ENCODE data around the gene FXYD7. TPM values are rescaled to one million over a fixed set of nuclear protein-coding genes. Genes with fewer than 3 reads are reported as not detected.

Gene FXYD7
- total and polyA plus RNA-seq, 2 experiments from 2014 or later: not detected

DNA sequence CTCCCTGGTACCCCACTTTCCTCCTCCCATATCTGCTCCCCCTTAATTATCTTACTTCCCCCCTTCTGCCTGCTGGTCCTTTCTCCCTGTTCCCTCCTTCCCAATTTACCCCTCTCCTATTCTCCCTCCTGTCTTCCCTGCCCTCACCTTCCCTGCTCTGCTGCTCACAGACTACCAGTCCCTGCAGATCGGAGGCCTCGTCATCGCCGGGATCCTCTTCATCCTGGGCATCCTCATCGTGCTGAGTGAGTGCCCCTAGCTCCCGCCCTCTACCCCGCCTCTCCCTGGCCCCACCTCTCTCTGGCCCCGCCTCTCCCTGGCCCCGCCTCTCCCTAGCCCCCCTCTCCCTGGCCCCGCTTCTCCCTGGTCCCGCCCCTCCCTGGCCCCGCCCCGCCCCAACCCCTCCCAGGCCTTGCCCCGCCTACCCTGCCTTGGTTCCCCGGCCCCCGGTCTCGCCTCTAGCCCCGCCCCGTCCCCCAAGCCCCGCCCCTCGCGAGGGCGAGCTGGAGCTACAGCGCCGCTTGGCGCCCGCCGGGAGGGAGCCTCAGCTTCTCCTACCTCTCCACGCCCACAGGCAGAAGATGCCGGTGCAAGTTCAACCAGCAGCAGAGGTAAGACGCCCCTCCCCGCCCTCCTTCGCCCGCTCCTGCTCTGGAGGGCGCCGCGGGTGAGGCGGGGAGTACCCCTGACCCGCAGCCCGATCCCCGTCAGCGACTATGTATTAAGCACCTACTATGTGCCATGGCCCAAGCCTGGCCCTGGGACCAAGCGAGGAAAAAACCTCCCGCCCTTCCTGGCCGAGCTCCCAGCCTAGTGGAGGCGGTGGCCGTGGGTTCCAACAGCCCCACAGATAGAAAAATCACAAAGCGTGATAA is 1.9 kb upstream of the FXYD7 start:
- DNase-seq: peak; percentile 92
- H2AFZ ChIP-seq: no peak overlapping the region
- no peak overlapping the region for H3K9ac ChIP-seq
- no peaks in the 10 kb centered on the region for H3K36me3 ChIP-seq (ENCODE audit: low read depth)
- H3F3A ChIP-seq (ENCODE audit: insufficient read depth): no peaks in the 10 kb centered on the region
- H3K4me3 ChIP-seq: no peak overlapping the region
- H3K27ac ChIP-seq: no peak overlapping the region
- in situ Hi-C loops (cut with MboI): no loop called here
- no peaks in the 10 kb centered on the region for H3K9me2 ChIP-seq (ENCODE audit: insufficient read depth)
- no peaks in the 10 kb centered on the region for H3K9me3 ChIP-seq (ENCODE audit: low read depth)
- TF ChIP-seq EZH2 (IDR thresholded peaks at IDR 0.05; ENCODE audit: insufficient read depth, poor library complexity, severe bottlenecking): no peak
- no peak for TF ChIP-seq EZH2phosphoT487 (IDR thresholded peaks at IDR 0.05; ENCODE audit: insufficient read depth, low read depth)
- H3K79me2 ChIP-seq (ENCODE audit: insufficient read depth): no peaks in the 10 kb centered on the region
- H3K4me1 ChIP-seq (ENCODE audit: insufficient read depth): peaks cover 13% of the 10 kb centered on the region; the same call in 1 of the 2 replicates
- no peaks in the 10 kb centered on the region for H4K20me1 ChIP-seq (ENCODE audit: insufficient read depth)
- peaks cover 10% of the 10 kb centered on the region for H3K27me3 ChIP-seq (replicated peaks; ENCODE audit: insufficient read depth)
- WGBS, 2 experiments (ENCODE audit: low coverage in 1 of 2, low lambda C conversion rate in 2 of 2, missing lambda C conversion rate in 2 of 2): 18 to 23% methylated on average over 25 to 48 of the region's 48 CpGs
- H3K4me2 ChIP-seq (ENCODE audit: unreplicated experiment): no peak overlapping the region

DNA sequence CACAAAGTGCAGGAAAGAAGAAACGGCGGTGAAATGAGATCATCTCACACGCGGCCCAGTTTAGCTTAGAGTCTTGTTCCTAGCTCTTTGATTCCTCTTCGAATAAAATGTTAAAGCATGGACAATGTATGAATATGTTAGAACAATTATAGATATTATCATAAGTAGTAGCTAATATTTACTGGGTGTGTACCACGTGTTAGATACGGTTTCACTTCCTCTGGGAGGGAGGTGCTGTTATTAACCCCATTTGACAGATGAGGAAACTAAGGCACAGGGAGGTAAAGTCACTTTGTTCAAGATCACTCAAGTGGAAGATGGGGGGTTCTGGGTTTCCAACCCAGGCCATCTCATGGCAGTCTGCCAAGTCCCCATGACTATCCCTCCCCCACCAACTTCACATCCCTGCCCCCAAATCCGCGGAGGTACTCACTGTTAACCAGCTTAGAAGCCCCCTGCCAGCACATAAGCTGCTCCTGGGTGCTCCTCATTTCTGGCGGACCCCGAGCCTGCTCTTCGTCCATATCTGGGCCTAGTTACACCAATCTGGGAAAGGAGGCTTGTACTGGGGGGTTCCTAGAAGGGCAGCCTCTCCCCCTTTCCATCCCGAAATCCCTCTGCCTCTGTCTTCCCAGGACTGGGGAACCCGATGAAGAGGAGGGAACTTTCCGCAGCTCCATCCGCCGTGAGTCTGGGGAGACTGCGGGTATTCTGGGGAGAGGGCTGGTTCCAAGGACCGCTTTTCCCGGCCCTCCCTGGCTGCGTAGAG is 1.0 kb upstream of the FXYD7 start:
- no peaks in the 10 kb centered on the region for H3K36me3 ChIP-seq (ENCODE audit: low read depth)
- H3K4me2 ChIP-seq (ENCODE audit: unreplicated experiment): no peak overlapping the region
- H3F3A ChIP-seq (ENCODE audit: insufficient read depth): no peaks in the 10 kb centered on the region
- in situ Hi-C loops (cut with MboI): no loop called here
- no peak overlapping the region for H3K4me3 ChIP-seq
- no peak overlapping the region for H3K9ac ChIP-seq
- no peaks in the 10 kb centered on the region for H3K9me3 ChIP-seq (ENCODE audit: low read depth)
- H3K9me2 ChIP-seq (ENCODE audit: insufficient read depth): no peaks in the 10 kb centered on the region
- 79 to 85% methylated on average over 20 to 21 of the region's 21 CpGs for WGBS, 2 experiments (ENCODE audit: low coverage in 1 of 2, low lambda C conversion rate in 2 of 2, missing lambda C conversion rate in 2 of 2)
- H3K4me1 ChIP-seq (ENCODE audit: insufficient read depth): peaks cover 13% of the 10 kb centered on the region; the same call in 1 of the 2 replicates
- TF ChIP-seq EZH2phosphoT487 (IDR thresholded peaks at IDR 0.05; ENCODE audit: insufficient read depth, low read depth) (no peak), EZH2 (IDR thresholded peaks at IDR 0.05; ENCODE audit: insufficient read depth, poor library complexity, severe bottlenecking) (no peak)
- DNase-seq: no peak
- H4K20me1 ChIP-seq (ENCODE audit: insufficient read depth): no peaks in the 10 kb centered on the region
- H3K79me2 ChIP-seq (ENCODE audit: insufficient read depth): no peaks in the 10 kb centered on the region
- H3K27ac ChIP-seq: no peak overlapping the region
- no peak overlapping the region for H2AFZ ChIP-seq
- peaks cover 9% of the 10 kb centered on the region for H3K27me3 ChIP-seq (replicated peaks; ENCODE audit: insufficient read depth)

DNA sequence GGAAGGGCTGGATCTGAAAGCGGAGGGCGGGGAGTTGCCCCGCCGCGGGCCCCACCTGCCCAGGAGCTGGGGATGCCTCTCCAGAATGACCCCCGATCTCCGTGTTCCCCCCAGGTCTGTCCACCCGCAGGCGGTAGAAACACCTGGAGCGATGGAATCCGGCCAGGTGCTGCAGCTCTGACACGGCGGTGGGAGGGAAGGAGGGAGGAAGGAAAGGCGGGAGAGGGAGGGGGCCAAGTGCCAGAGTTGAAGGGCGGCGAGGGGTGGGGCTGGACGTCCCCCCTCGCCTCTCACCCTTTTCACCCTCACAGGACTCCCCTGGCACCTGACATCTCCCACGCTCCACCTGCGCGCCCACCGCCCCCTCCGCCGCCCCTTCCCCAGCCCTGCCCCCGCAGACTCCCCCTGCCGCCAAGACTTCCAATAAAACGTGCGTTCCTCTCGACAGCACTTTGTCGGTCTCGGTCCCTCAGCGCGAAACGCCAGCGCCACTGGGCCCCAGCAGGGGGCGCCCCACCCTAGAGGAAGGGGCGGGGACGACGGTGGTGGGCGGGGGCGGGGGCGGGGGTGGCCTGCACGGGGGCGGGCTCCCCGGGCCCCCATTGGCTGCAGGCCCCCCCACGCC is 337 bp upstream of the FXYD7 start:
- Histone ChIP-seq H4K20me1 (ENCODE audit: insufficient read depth) (no peaks in the 10 kb centered on the region), H3K9ac (no peak overlapping the region), H3K4me3 (no peak overlapping the region), H3K9me2 (ENCODE audit: insufficient read depth) (no peaks in the 10 kb centered on the region), H3K4me2 (ENCODE audit: unreplicated experiment) (no peak overlapping the region), H3K9me3 (ENCODE audit: low read depth) (no peaks in the 10 kb centered on the region), H3K27me3 (replicated peaks; ENCODE audit: insufficient read depth) (0 out of 2 replicates have a peak, but pooled peaks cover 4% of the 10 kb centered on the region), H3K27ac (no peak overlapping the region), H2AFZ (no peak overlapping the region), H3K36me3 (ENCODE audit: low read depth) (no peaks in the 10 kb centered on the region), H3K4me1 (ENCODE audit: insufficient read depth) (peaks cover 13% of the 10 kb centered on the region; the same call in 1 of the 2 replicates), H3K79me2 (ENCODE audit: insufficient read depth) (no peaks in the 10 kb centered on the region), H3F3A (ENCODE audit: insufficient read depth) (no peaks in the 10 kb centered on the region)
- no peak for TF ChIP-seq EZH2 (IDR thresholded peaks at IDR 0.05; ENCODE audit: insufficient read depth, poor library complexity, severe bottlenecking)
- no peak for TF ChIP-seq EZH2phosphoT487 (IDR thresholded peaks at IDR 0.05; ENCODE audit: insufficient read depth, low read depth)
- in situ Hi-C loops (cut with MboI): no loop called here
- no peak for DNase-seq
- 29 to 76% methylated on average over 3 to 41 of the region's 46 CpGs for WGBS, 2 experiments (ENCODE audit: low coverage in 1 of 2, low lambda C conversion rate in 2 of 2, missing lambda C conversion rate in 2 of 2)

DNA sequence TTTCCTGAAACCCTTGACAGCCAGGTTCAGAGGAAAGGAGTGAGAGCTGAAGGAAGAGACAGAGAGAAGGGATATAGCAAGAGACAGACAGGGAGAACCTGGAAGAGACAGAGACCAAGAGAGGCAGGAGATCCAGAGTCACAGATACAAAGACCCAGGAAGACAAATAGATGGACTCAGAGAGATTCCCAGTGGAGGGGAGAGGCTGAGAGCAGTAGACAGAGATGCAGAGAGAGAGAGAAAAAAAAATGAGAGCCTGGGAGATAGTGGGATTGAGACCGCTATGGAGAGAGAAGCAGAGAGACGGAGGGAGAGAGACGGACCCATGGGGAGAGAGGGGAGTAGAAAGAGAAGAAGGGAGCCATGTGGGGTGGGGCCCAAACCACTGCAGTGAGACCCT is 763 bp downstream of the FXYD7 start:
- 51 to 55% methylated on average over 3 of the region's 3 CpGs for WGBS, 2 experiments (ENCODE audit: low coverage in 1 of 2, low lambda C conversion rate in 2 of 2, missing lambda C conversion rate in 2 of 2)
- in situ Hi-C loops (cut with MboI): no loop called here

More for the DNA sequence above, 763 bp downstream of the FXYD7 start:
- no peaks in the 10 kb centered on the region for H4K20me1 ChIP-seq (ENCODE audit: insufficient read depth)
- H2AFZ ChIP-seq: no peak overlapping the region
- no peak overlapping the region for H3K9ac ChIP-seq
- no peaks in the 10 kb centered on the region for H3K79me2 ChIP-seq (ENCODE audit: insufficient read depth)
- no peaks in the 10 kb centered on the region for H3K9me2 ChIP-seq (ENCODE audit: insufficient read depth)
- H3K27ac ChIP-seq: no peak overlapping the region
- no peaks in the 10 kb centered on the region for H3K27me3 ChIP-seq (replicated peaks; ENCODE audit: insufficient read depth)
- H3K4me3 ChIP-seq: no peak overlapping the region
- H3K4me2 ChIP-seq (ENCODE audit: unreplicated experiment): no peak overlapping the region
- no peaks in the 10 kb centered on the region for H3F3A ChIP-seq (ENCODE audit: insufficient read depth)
- TF ChIP-seq EZH2phosphoT487 (IDR thresholded peaks at IDR 0.05; ENCODE audit: insufficient read depth, low read depth): no peak
- TF ChIP-seq EZH2 (IDR thresholded peaks at IDR 0.05; ENCODE audit: insufficient read depth, poor library complexity, severe bottlenecking): no peak
- H3K36me3 ChIP-seq (ENCODE audit: low read depth): no peaks in the 10 kb centered on the region
- no peaks in the 10 kb centered on the region for H3K9me3 ChIP-seq (ENCODE audit: low read depth)
- peaks cover 12% of the 10 kb centered on the region; the same call in 1 of the 2 replicates for H3K4me1 ChIP-seq (ENCODE audit: insufficient read depth)
- DNase-seq: no peak

All from GM23248 (cell line).